ENCODE measurements around the gene AIFM3. TPM values are rescaled to one million over a fixed set of nuclear protein-coding genes. Genes with fewer than 3 reads are reported as not detected.
"Not testable (repeated sequence)": the region's sequence is repeated elsewhere in the genome, so short reads cannot be mapped to it uniquely, and the experiment has no call there.

AIFM3 gene
- total and polyA plus RNA-seq, 2 donors (not counting 3 experiments of a cell fraction or from before 2014, with no cell fraction given), result 0.15 TPM; not detected in 1

DNA sequence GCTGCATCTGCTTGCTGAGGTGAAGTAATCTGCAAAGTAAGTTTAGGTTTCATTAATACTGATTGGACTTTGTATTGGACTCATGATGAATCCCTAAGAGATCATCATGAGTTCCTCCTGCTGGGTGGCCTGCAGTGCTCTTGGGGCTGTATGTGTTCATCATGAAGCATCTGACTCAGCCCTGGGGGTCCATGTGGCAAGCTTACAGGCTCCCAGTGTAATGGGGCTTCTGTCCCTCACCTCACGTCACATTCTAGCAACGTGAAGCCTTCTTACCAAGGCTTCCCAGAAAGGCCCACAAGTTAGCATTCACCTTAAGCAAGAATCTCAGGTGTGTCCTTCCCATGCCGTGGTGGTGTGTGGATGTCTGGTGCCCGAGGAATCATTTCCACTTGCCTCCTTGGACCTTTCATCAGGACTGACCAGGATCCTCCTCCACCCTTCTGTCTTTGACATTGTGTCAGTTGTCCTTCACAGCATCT, 26.1 kb upstream of the AIFM3 start:
- no peak for TF ChIP-seq EZH2 (IDR thresholded peaks at IDR 0.05; ENCODE audit: borderline replicate concordance, low read depth, low read length, severe bottlenecking)
- no peak for TF ChIP-seq FOS (IDR thresholded peaks at IDR 0.05; ENCODE audit: borderline replicate concordance, insufficient read depth, low read length)
- TF ChIP-seq MYC (IDR thresholded peaks at IDR 0.05; ENCODE audit: low read depth, low read length), result no peak
- no peak for TF ChIP-seq JUN (IDR thresholded peaks at IDR 0.05; ENCODE audit: borderline replicate concordance, insufficient read depth, insufficient read length, low read depth)
- TF ChIP-seq, protein P1, sequence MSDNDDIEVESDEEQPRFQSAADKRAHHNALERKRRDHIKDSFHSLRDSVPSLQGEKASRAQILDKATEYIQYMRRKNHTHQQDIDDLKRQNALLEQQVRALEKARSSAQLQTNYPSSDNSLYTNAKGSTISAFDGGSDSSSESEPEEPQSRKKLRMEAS (IDR thresholded peaks at IDR 0.05; ENCODE audit: insufficient read depth, insufficient read length), result no peak
- TF ChIP-seq POLR2AphosphoS5 (IDR thresholded peaks at IDR 0.05; ENCODE audit: insufficient read depth, low read depth, low read length), result no peak
- TF ChIP-seq GATA2 (IDR thresholded peaks at IDR 0.05; ENCODE audit: insufficient read depth, insufficient read length, low read depth, low read length), result no peak
- no peak for TF ChIP-seq CTCF (IDR thresholded peaks at IDR 0.05; ENCODE audit: extremely low read depth in 1 of 2, insufficient read depth in 1 of 2, low read depth in 1 of 2, low read length in 2 of 2)
- no peak for TF ChIP-seq POLR2A (IDR thresholded peaks at IDR 0.05; ENCODE audit: low read depth, low read length)
- no peak overlapping the region for H2AFZ ChIP-seq (ENCODE audit: low read depth, low read length)
- H3K79me2 ChIP-seq (ENCODE audit: control insufficient read depth, insufficient read depth, low read length), result peaks cover 94% of the 10 kb centered on the region
- ChIA-PET POLR2A (no interaction called here), CTCF (interaction anchor here (0.9 kb wide), 1 partner anchor 20 kb away, joined by 4 read pairs; no protein-coding TSS in a partner anchor)
- no peak for FAIRE-seq
- dilution Hi-C loops (cut with MboI; ENCODE audit: extremely low pct_ligation_motif_present, low sequenced_read_pairs) (no loop called here), intact Hi-C loops (cut with micrococcal nuclease) (no loop called here)
- peaks cover 2 to 3% of the 10 kb centered on the region in 2 experiments for H3K36me3 ChIP-seq (ENCODE audit: control insufficient read depth in 2 of 2, extremely low read depth in 1 of 2, insufficient read depth in 2 of 2, low read length in 2 of 2)
- H4K20me1 ChIP-seq (replicated peaks; ENCODE audit: control insufficient read depth, extremely low read depth, insufficient read depth, low read length), result peaks cover 26% of the 10 kb centered on the region
- H3K27me3 ChIP-seq (ENCODE audit: control insufficient read depth in 2 of 2, insufficient read depth in 2 of 2, low read length in 2 of 2), result no peaks in the 10 kb centered on the region
- BruUV-seq (replicated peaks), result no TSS peak
- H3K9me3 ChIP-seq (replicated peaks; ENCODE audit: control insufficient read depth, insufficient read depth, low read length), result no peaks in the 10 kb centered on the region
- no peaks in the 10 kb centered on the region for H3K9me1 ChIP-seq (replicated peaks; ENCODE audit: control insufficient read depth, extremely low read depth, insufficient read depth, low read length)
- H3K4me1 ChIP-seq (ENCODE audit: control insufficient read depth, extremely low read depth, insufficient read depth, low read length), result peaks cover 9% of the 10 kb centered on the region
- no peak overlapping the region for H3K4me2 ChIP-seq (ENCODE audit: insufficient read depth, low read length)
- no peak overlapping the region for H3K4me3 ChIP-seq (replicated peaks in 1 of 3; ENCODE audit: insufficient read depth in 1 of 3, low read depth in 1 of 3, low read length in 3 of 3)
- no peak for DNase-seq (ENCODE audit: low read depth, low spot score)
- H3K27ac ChIP-seq (ENCODE audit: insufficient read depth, low read depth, low read length), result no peak overlapping the region
- no peak overlapping the region for H3K9ac ChIP-seq (replicated peaks; ENCODE audit: extremely low read depth, insufficient read depth, low read length)

DNA sequence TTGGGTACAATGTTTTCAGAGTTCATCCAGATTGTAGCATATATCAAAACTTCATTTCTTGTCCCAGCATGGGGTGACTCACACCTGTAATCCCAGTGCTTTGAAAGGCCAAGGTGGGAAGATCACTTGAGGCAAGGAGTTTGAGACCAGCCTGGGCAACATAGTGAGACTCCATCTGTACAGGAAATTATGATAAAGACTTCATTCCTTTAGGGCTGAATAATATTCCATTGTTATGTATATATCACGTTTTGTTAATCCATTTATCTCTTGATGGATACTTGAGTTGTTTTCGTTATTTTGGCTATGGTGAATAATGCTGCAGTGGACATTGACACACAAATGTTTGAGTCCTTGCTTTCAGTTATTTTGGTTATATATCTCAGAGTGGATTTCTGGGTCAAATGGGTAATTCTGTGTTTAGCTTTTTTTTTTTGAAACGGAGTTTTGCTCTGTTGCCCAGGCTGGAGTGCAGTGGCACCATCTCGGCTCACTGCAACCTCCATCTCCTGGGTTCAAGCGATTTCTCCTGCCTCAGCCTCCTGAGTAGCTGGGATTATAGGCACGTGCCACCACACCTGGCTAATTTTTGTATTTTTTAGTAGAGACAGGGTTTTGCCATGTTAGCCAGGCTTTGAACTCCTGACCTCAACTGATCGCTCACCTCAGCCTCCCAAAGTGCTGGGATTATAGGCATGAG, 24.7 kb upstream of the AIFM3 start:
- H3K9me1 ChIP-seq (replicated peaks; ENCODE audit: control insufficient read depth, extremely low read depth, insufficient read depth, low read length); H3K4me2 ChIP-seq (ENCODE audit: insufficient read depth, low read length); H2AFZ ChIP-seq (ENCODE audit: low read depth, low read length); BruUV-seq (replicated peaks); H3K36me3 ChIP-seq (ENCODE audit: control insufficient read depth in 2 of 2, extremely low read depth in 1 of 2, insufficient read depth in 2 of 2, low read length in 2 of 2); POLR2A ChIA-PET; DNase-seq (ENCODE audit: low read depth, low spot score); H3K4me3 ChIP-seq (replicated peaks in 1 of 3; ENCODE audit: insufficient read depth in 1 of 3, low read depth in 1 of 3, low read length in 3 of 3); H3K27me3 ChIP-seq (ENCODE audit: control insufficient read depth in 2 of 2, insufficient read depth in 2 of 2, low read length in 2 of 2); H3K27ac ChIP-seq (ENCODE audit: insufficient read depth, low read depth, low read length); H3K9me3 ChIP-seq (replicated peaks; ENCODE audit: control insufficient read depth, insufficient read depth, low read length); intact Hi-C loops (cut with micrococcal nuclease); H3K9ac ChIP-seq (replicated peaks; ENCODE audit: extremely low read depth, insufficient read depth, low read length); dilution Hi-C loops (cut with MboI; ENCODE audit: extremely low pct_ligation_motif_present, low sequenced_read_pairs): not testable (repeated sequence)
- peak; percentile 78 for FAIRE-seq
- Histone ChIP-seq H3K4me1 (ENCODE audit: control insufficient read depth, extremely low read depth, insufficient read depth, low read length) (peaks cover 19% of the 10 kb centered on the region), H4K20me1 (replicated peaks; ENCODE audit: control insufficient read depth, extremely low read depth, insufficient read depth, low read length) (peaks cover 22% of the 10 kb centered on the region), H3K79me2 (ENCODE audit: control insufficient read depth, insufficient read depth, low read length) (peaks cover 95% of the 10 kb centered on the region)
- CTCF ChIA-PET, result interaction anchor here (0.8 to 1.3 kb wide), 2 partner anchors 22 to 25 kb away, joined by 3 read pairs; partner anchors contain the start of gene CRKL

Measured in endothelial cell of umbilical vein (primary cell).